HG03558 (cell line): Measurements from ENCODE around the gene EML1.

Source experiments
- ATAC-seq: cut with Tn5 transposase; IDR thresholded peaks from one replicate; pipeline ENCODE4 v1.9.1; 2021; ENCODE audit warnings: moderate number of reproducible peaks; ENCODE audit not compliant: unreplicated experiment; ENCODE audit errors: extremely low read depth

The EML1 gene

DNA sequence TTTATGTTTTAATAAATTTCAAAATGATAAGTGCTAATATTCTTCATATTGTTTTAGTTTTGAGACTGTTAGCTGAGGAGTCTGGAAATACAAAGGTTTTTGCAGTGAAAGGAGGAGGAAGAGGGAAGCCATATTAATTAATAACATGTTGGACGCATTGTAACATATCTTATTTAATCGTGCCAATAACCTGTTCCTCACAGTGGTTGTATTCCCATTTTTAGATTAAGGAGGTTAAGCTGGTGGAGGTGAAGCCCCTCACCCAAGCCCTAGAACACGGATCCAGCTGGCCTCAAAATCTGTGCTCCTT is 92.4 kb downstream of the EML1 start:
- no peak for ATAC-seq

GRCh38 chr14:99887407-99887806 is 94.2 kb downstream of the EML1 start:
- ATAC-seq, result no peak

GRCh38 chr14:99888149-99888548 is 94.9 kb downstream of the EML1 start:
- no peak for ATAC-seq

DNA sequence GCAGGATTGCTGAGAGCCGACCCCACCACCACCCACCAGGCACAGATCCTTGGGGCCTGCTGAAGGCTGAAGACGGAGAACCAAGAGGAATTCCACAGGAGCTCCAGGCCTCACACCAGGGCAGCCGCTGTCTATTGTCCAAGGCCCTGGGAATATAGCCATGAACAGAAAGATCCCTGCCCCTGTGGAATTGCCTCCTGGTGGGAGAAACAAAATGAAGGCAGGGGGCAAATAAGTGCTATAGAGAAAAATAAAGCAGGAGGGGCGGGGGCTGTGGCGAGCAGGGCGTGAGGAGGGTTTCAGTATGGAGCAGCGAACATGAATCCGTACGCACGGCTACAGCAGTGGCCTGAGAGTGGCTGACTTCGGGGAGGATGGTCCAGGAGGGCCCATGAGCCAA is 96.1 kb downstream of the EML1 start:
- no peak for ATAC-seq

- ATAC-seq, result no peak
These were observed 98.1 kb downstream of the EML1 start for GRCh38 chr14:99891266-99891665.

- no peak for ATAC-seq
These were observed 98.7 kb downstream of the EML1 start for GRCh38 chr14:99891900-99892299.

GRCh38 chr14:99892406-99892805 is 99.2 kb downstream of the EML1 start:
- ATAC-seq, result no peak

- no peak for ATAC-seq
These were observed 103.1 kb downstream of the EML1 start for GRCh38 chr14:99896361-99896760.

- no peak for ATAC-seq
These were observed 106.5 kb downstream of the EML1 start for GRCh38 chr14:99899578-99900178.

GRCh38 chr14:99902925-99903324 is 109.7 kb downstream of the EML1 start:
- no peak for ATAC-seq

- no peak for ATAC-seq
These were observed 111.3 kb downstream of the EML1 start for GRCh38 chr14:99904506-99904905.

- no peak for ATAC-seq
These were observed 111.9 kb downstream of the EML1 start for GRCh38 chr14:99905121-99905520.

GRCh38 chr14:99907761-99908652 is 114.8 kb downstream of the EML1 start:
- no peak for ATAC-seq

DNA sequence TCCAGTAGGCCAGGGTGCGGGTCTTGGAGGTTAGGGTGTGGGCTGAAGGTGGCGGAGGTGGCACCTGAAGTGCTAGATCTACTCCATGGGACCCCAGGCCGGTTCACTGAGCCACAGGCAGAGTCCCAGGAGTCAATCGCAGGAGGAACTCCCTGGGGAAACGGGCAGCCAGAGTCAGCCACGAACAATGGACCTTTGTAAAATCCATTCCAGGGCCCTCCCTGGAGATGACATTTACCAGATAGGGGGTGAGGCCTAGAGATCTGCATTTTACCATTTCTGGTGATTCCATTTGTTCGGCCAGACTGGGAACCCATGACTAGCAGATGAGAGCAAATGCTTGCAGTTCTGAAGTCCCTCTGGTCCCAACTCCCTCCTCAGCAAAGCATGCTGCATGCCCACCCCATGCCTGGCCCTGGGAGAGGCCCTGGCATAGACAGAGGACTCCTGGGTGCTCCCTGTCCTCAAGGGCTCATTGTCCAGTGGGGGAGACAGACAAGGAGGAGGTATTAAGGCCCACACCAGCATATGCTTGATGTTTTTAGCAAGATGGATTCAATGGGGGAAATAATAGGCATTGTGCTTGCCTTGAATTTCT is 115.5 kb downstream of the EML1 start:
- no peak for ATAC-seq

- no peak for ATAC-seq
These were observed 116.4 kb downstream of the EML1 start for GRCh38 chr14:99909513-99910064.

- no peak for ATAC-seq
These were observed 117.4 kb downstream of the EML1 start for GRCh38 chr14:99910337-99911309.

DNA sequence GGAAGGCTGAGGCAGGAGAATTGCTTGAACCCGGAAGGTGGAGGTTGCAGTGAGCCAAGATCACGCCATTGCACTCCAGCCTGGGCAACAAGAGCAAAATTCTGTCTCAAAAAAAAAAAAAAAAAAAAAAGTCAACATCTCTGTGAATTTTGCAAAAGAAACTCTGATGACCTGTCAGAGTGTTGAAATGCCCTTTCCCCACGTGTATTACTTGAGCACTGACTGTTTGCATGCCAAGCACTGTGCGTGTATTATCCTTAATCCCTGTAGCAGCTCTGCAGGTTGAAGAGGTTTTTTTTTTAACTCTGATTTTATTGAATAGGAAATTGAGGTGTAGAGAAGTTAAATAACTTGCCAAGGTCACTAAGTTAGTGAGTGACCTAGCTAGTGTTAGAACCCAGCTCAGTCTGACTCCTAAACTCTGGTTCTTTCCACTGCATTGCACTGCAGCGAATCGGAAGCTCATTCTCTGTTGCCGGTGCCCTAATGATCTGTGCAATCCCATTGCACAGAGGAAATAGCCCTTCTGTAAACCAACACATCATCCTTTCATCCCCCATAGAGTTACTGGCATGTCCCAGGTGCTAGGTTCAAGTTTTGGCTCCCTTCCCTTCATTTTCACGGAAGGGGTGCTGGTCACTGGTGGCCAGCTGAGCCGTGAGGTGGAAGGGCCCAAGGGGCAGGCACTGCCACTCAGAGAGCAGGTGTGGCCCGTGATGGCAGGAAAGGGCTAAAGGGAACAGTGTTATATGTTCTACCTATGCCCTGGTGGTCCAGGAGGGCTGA is 122.3 kb downstream of the EML1 start:
- ATAC-seq, result no peak

DNA sequence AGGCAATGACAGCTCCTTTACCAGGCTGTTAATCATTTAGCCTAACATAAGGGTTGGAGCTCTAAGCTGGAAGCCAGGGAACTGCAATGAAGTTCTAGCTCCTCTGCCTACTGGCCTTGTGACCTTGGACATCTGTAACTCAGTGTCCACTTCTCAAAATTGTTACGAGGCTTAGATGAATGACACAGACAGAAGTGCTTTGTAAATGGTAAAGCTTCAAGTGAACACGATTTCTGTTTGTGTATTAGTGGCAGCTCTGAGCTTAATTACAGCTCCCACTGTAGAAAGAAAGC is 122.8 kb downstream of the EML1 start:
- no peak for ATAC-seq

DNA sequence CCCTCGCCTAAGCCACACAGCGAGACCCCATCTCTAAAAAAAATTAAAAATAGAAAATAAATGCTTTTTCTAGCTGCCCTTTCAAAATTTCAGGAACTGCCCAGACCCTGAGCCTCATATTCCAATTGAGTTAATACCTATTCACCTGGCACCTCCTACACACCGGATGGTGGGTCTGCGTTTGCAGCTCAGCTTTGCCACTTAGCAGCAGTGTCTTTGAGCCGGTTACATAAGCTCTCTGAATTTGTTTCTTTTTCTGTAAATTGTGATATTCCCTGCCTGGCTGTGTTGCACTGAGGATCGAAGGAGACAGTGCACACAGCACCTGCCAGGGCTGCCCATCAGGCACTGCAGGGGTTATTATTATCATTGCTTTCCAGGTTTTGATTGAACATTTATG is 125.6 kb downstream of the EML1 start:
- ATAC-seq, result no peak

- no peak for ATAC-seq
These were observed 128.2 kb downstream of the EML1 start for GRCh38 chr14:99921425-99921824.
